Endothelial cell of umbilical vein (primary cell): Measurements from ENCODE around the gene KLHL30. TPM values are rescaled to one million over a fixed set of nuclear protein-coding genes. Genes with fewer than 3 reads are reported as not detected.

ENCODE experiments used
- BruUV-seq: library from RNA; stranded (reverse); fragments of 400-500 nt; replicated peaks from 2 replicates; lab custom pipeline; 2021; lab: Mats Ljungman, UMichigan
- CTCF ChIA-PET: fragments of 300-600, 350-600 bp; sonication (Branson Sonifier 250); formaldehyde crosslinking; loops from one replicate; lab custom pipeline; 2021; ENCODE audit warnings: antibody characterized with exemption, inconsistent platforms; lab: Charles Lee
- POLR2A ChIA-PET: fragments of 300-600, 350-600 bp; sonication (Branson Sonifier 250); formaldehyde crosslinking; loops from one replicate; lab custom pipeline; 2021; ENCODE audit warnings: antibody characterized with exemption, inconsistent platforms; lab: Charles Lee
- DNase-seq: peaks from one replicate; pipeline ENCODE4 v3.0.0-alpha.2; 2011; ENCODE audit warnings: low read depth, low spot score
- FAIRE-seq: peaks from 2 replicates; lab custom pipeline; 2011; peaks lifted over from hg19 to GRCh38; lab: Jason Lieb, UNC
- H2AFZ ChIP-seq: 2 replicates; pipeline ENCODE4 v1.6.0; 2012; ENCODE audit warnings: low read depth, low read length, control low read depth, inconsistent platforms
- H3K27ac ChIP-seq: 2 replicates; pipeline ENCODE4 v1.5.1; 2011; ENCODE audit warnings: low read depth, mild to moderate bottlenecking, control low read depth, low read length, moderate library complexity; ENCODE audit not compliant: insufficient read depth
- H3K27me3 ChIP-seq, 2 experiments: 2 replicates each; pipeline versions ENCODE4 v1.6.0 to v1.6.1; 2011; ENCODE audit warnings: low read length in 2 of 2, mixed read lengths in 1 of 2; ENCODE audit not compliant: control insufficient read depth in 2 of 2, insufficient read depth in 2 of 2
- H3K36me3 ChIP-seq, 2 experiments: 2 replicates in 1 of 2; 3 replicates in 1 of 2; pipeline ENCODE4 v1.5.1; 2011; ENCODE audit warnings: low read length in 2 of 2, mild to moderate bottlenecking in 1 of 2, moderate library complexity in 1 of 2; ENCODE audit not compliant: control insufficient read depth in 2 of 2, insufficient read depth in 2 of 2; ENCODE audit errors: extremely low read depth in 1 of 2
- H3K4me1 ChIP-seq: 3 replicates; pipeline ENCODE4 v1.5.1; 2011; ENCODE audit warnings: mild to moderate bottlenecking, low read length; ENCODE audit not compliant: control insufficient read depth, insufficient read depth; ENCODE audit errors: extremely low read depth
- H3K4me2 ChIP-seq: 2 replicates; pipeline ENCODE4 v1.6.1; 2011; ENCODE audit warnings: low read length, control low read depth, mixed read lengths; ENCODE audit not compliant: insufficient read depth
- H3K4me3 ChIP-seq, 3 experiments: fragments of 200-600 bp in 1 of 3; sonication (generic), shearing (Covaris generic) in 1 of 3; replicated peaks in 1 of 3; 2 replicates each; pipeline ENCODE4 v1.5.1; 2011 to 2016; ENCODE audit warnings: control low read depth in 3 of 3, low read length in 3 of 3, mild to moderate bottlenecking in 2 of 3, inconsistent platforms in 1 of 3, low read depth in 1 of 3, moderate library complexity in 1 of 3; ENCODE audit not compliant: insufficient read depth in 1 of 3
- H3K79me2 ChIP-seq: 2 replicates; pipeline ENCODE4 v1.6.0; 2012; ENCODE audit warnings: low read length, inconsistent platforms; ENCODE audit not compliant: control insufficient read depth, insufficient read depth
- H3K9ac ChIP-seq: replicated peaks from 2 replicates; pipeline ENCODE3; 2011; ENCODE audit warnings: low read length, control low read depth; ENCODE audit not compliant: insufficient read depth; ENCODE audit errors: extremely low read depth
- H3K9me1 ChIP-seq: replicated peaks from 3 replicates; pipeline ENCODE4 v1.6.0; 2011; ENCODE audit warnings: mild to moderate bottlenecking, low read length; ENCODE audit not compliant: control insufficient read depth, insufficient read depth; ENCODE audit errors: extremely low read depth
- H3K9me3 ChIP-seq: replicated peaks from 2 replicates; pipeline ENCODE4 v1.5.1; 2012; ENCODE audit warnings: low read length, inconsistent platforms; ENCODE audit not compliant: control insufficient read depth, insufficient read depth
- H4K20me1 ChIP-seq: replicated peaks from 2 replicates; pipeline ENCODE3; 2011; ENCODE audit warnings: mild to moderate bottlenecking, low read length; ENCODE audit not compliant: control insufficient read depth, insufficient read depth; ENCODE audit errors: extremely low read depth
- FOS ChIP-seq: IDR thresholded peaks from 2 replicates; pipeline ENCODE4 v1.6.1; 2011; ENCODE audit warnings: mild to moderate bottlenecking, low read length, moderate library complexity, borderline replicate concordance; ENCODE audit not compliant: insufficient read depth
- GATA2 ChIP-seq: IDR thresholded peaks from 2 replicates; pipeline ENCODE4 v1.7.0; 2011; ENCODE audit warnings: low read depth, mild to moderate bottlenecking, moderate library complexity, mixed read lengths, low read length; ENCODE audit not compliant: insufficient read length, insufficient read depth
- JUN ChIP-seq: IDR thresholded peaks from 2 replicates; pipeline ENCODE4 v1.6.1; 2011; ENCODE audit warnings: borderline replicate concordance, low read depth; ENCODE audit not compliant: insufficient read length, insufficient read depth
- MYC ChIP-seq: IDR thresholded peaks from one replicate; pipeline ENCODE4 v1.6.1; 2011; ENCODE audit warnings: mild to moderate bottlenecking, low read depth, low read length
- POLR2A ChIP-seq: IDR thresholded peaks from 2 replicates; pipeline ENCODE4 v1.6.1; 2012; ENCODE audit warnings: low read depth, mild to moderate bottlenecking, control low read depth, low read length
- POLR2AphosphoS5 ChIP-seq: IDR thresholded peaks from 2 replicates; pipeline ENCODE4 v1.6.1; 2012; ENCODE audit warnings: low read depth, mild to moderate bottlenecking, control low read depth, low read length, moderate library complexity; ENCODE audit not compliant: insufficient read depth
- dilution Hi-C: fragments of 300-500 bp; cut with MboI; formaldehyde crosslinking; loops from one replicate; pipeline ENCODE4 v1.15.0; 2019; ENCODE audit warnings: low sequenced_read_pairs; ENCODE audit not compliant: extremely low pct_ligation_motif_present
- intact Hi-C: fragments of 100-400 bp; cut with micrococcal nuclease; formaldehyde crosslinking; loops from one replicate; pipeline ENCODE4 v1.10.0; 2022
- polyA plus RNA-seq, 4 experiments: library from polyadenylated mRNA; depleted of rRNA in 3 of 4; stranded (reverse) in 3 of 4; unstranded in 1 of 4; fragments of >200 nt; gene quantifications; 2 replicates each; pipeline versions ENCODE4 v1.2.1 to v1.2.3, GENCODE V29; 2011 to 2012; ENCODE audit warnings: missing spikeins in 1 of 4
- total RNA-seq: library from RNA; stranded (reverse); gene quantifications from 2 replicates; pipeline ENCODE4 v1.2.3, GENCODE V29; 2021
- TF ChIP-seq, protein P1 (sequence below), 2 donors: IDR thresholded peaks; 1 replicate in 1 of 2; 2 replicates in 1 of 2; pipeline ENCODE4 v1.5.1; 2011; ENCODE audit warnings: low read length in 2 of 2, mild to moderate bottlenecking in 2 of 2, moderate library complexity in 2 of 2, control low read depth in 1 of 2, inconsistent platforms in 1 of 2, low read depth in 1 of 2; ENCODE audit not compliant: insufficient read depth in 1 of 2; ENCODE audit errors: extremely low read depth in 1 of 2

Gene KLHL30
- total and polyA plus RNA-seq, 2 donors (not counting 3 experiments of a cell fraction or from before 2014, with no cell fraction given): not detected

DNA sequence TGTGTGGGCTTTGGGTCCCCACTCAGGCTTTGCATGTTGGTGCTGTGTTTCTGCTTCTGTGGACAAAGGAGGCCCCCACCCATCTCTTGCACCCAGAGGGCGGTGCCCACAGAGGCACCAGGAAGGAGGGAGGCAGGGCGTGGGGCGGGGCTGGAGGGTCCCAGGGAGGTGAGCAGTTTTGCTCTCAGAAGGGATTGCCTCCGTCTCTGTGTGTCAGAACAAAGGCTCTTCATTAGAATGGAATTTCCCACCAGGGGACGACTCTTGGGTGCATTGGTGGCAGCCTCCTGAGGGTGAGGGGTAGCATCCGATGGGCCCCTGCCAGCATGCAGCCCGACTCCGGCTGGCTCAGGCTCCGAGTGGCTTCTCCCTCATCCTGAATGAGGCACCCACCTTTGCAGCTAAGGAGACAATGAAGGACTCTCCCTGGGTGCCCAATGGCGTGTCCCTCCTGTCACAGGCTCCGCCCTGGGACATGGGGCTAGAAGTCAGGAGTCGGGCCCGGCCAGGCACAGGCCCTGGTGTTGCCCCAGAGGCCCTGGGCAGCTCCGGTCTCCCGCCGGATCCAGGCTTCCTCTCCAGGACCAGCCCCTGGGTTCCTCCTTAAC lies 13.3 kb downstream of the KLHL30 start:
- no peak for TF ChIP-seq GATA2
- TF ChIP-seq, protein P1, sequence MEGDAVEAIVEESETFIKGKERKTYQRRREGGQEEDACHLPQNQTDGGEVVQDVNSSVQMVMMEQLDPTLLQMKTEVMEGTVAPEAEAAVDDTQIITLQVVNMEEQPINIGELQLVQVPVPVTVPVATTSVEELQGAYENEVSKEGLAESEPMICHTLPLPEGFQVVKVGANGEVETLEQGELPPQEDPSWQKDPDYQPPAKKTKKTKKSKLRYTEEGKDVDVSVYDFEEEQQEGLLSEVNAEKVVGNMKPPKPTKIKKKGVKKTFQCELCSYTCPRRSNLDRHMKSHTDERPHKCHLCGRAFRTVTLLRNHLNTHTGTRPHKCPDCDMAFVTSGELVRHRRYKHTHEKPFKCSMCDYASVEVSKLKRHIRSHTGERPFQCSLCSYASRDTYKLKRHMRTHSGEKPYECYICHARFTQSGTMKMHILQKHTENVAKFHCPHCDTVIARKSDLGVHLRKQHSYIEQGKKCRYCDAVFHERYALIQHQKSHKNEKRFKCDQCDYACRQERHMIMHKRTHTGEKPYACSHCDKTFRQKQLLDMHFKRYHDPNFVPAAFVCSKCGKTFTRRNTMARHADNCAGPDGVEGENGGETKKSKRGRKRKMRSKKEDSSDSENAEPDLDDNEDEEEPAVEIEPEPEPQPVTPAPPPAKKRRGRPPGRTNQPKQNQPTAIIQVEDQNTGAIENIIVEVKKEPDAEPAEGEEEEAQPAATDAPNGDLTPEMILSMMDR (IDR thresholded peaks at IDR 0.05; ENCODE audit: extremely low read depth in 1 of 2, insufficient read depth in 1 of 2, low read depth in 1 of 2, low read length in 2 of 2): no peak
- TF ChIP-seq MYC: no peak
- no peak for TF ChIP-seq POLR2AphosphoS5
- TF ChIP-seq FOS: no peak
- no peak for TF ChIP-seq POLR2A
- no peak for TF ChIP-seq JUN
- no peak overlapping the region for H2AFZ ChIP-seq
- no peak overlapping the region for H3K4me3 ChIP-seq
- ChIA-PET CTCF (interaction anchor here (1.3 kb wide), 1 partner anchor 294 kb away, joined by 3 read pairs; no protein-coding TSS in a partner anchor), POLR2A (no interaction called here)
- H4K20me1 ChIP-seq: no peaks in the 10 kb centered on the region
- H3K36me3 ChIP-seq: no peaks in the 10 kb centered on the region
- no peak overlapping the region for H3K27ac ChIP-seq
- H3K9me3 ChIP-seq: no peaks in the 10 kb centered on the region
- no peaks in the 10 kb centered on the region for H3K4me1 ChIP-seq
- no peaks in the 10 kb centered on the region for H3K27me3 ChIP-seq
- H3K9me1 ChIP-seq: no peaks in the 10 kb centered on the region
- no peaks in the 10 kb centered on the region for H3K79me2 ChIP-seq
- BruUV-seq: no TSS peak
- intact Hi-C loops (no loop called here), dilution Hi-C loops (no loop called here)
- FAIRE-seq: no peak
- H3K4me2 ChIP-seq: no peak overlapping the region
- no peak overlapping the region for H3K9ac ChIP-seq
- DNase-seq: no peak
